ENCODE data around the gene BICD1. TPM values are rescaled to one million over a fixed set of nuclear protein-coding genes. Genes with fewer than 3 reads are reported as not detected.

The BICD1 gene
- total and polyA plus RNA-seq, 2 of the 13 experiments (the other 11 are each of a cell fraction or from before 2014, with no cell fraction given) = 4.5 to 5.2 TPM

DNA sequence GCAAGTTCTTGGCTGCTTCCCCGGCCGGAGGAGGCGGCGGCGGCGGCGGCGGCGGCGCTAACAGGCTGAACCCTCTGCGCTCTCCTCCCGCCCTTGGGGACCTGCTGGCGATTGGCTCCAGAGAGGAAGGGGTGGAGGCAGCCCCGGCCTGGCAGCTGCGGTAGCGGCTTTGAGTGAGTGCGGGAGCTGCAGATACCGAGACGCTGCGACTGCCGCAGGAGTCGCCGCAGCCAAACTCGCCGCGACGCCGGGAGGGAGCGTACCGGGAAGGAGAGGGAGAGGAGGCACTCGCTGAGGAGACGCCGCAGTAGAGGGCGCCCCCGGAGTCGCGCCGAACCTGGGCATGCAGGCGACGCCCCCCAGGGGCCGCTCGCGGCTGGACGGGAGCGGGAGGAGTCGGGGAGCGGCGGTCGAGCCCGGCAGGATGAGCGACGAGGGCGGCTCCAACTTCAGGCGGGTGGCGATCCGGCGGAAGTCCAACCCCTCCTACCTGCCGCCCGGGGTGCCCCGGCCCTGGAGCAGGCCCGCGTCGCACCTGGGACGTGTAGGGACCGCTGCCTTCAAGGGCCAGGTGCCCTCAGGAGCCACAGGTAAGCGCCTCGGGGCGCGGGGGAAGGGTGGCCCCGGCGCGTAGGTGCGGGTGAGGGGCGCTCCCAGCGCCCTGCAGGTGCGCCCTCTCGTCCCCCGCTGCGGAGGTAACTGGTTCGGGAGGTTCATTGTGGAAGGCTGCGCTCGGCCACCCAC lies 292.9 kb downstream of the BICD1 start, which contains the start of gene FGD4 (continued):
- TF ChIP-seq, protein P1, sequence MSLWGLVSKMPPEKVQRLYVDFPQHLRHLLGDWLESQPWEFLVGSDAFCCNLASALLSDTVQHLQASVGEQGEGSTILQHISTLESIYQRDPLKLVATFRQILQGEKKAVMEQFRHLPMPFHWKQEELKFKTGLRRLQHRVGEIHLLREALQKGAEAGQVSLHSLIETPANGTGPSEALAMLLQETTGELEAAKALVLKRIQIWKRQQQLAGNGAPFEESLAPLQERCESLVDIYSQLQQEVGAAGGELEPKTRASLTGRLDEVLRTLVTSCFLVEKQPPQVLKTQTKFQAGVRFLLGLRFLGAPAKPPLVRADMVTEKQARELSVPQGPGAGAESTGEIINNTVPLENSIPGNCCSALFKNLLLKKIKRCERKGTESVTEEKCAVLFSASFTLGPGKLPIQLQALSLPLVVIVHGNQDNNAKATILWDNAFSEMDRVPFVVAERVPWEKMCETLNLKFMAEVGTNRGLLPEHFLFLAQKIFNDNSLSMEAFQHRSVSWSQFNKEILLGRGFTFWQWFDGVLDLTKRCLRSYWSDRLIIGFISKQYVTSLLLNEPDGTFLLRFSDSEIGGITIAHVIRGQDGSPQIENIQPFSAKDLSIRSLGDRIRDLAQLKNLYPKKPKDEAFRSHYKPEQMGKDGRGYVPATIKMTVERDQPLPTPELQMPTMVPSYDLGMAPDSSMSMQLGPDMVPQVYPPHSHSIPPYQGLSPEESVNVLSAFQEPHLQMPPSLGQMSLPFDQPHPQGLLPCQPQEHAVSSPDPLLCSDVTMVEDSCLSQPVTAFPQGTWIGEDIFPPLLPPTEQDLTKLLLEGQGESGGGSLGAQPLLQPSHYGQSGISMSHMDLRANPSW (CRISPR knock-in tag; IDR thresholded peaks at IDR 0.05; ENCODE audit: borderline replicate concordance) = no peak
- TF ChIP-seq, protein P2, sequence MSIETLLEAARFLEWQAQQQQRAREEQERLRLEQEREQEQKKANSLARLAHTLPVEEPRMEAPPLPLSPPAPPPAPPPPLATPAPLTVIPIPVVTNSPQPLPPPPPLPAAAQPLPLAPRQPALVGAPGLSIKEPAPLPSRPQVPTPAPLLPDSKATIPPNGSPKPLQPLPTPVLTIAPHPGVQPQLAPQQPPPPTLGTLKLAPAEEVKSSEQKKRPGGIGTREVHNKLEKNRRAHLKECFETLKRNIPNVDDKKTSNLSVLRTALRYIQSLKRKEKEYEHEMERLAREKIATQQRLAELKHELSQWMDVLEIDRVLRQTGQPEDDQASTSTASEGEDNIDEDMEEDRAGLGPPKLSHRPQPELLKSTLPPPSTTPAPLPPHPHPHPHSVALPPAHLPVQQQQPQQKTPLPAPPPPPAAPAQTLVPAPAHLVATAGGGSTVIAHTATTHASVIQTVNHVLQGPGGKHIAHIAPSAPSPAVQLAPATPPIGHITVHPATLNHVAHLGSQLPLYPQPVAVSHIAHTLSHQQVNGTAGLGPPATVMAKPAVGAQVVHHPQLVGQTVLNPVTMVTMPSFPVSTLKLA (IDR thresholded peaks at IDR 0.05) = no peak
- TF ChIP-seq ZNF569 (CRISPR knock-in tag; IDR thresholded peaks at IDR 0.05; ENCODE audit: borderline replicate concordance) (no peak), ZBTB1 (CRISPR knock-in tag; IDR thresholded peaks at IDR 0.05; ENCODE audit: borderline replicate concordance) (no peak), ZNF644 (CRISPR knock-in tag; IDR thresholded peaks at IDR 0.05; ENCODE audit: low read depth) (no peak), MAF1 (CRISPR knock-in tag; IDR thresholded peaks at IDR 0.05; ENCODE audit: borderline replicate concordance) (no peak), ZBTB7B (CRISPR knock-in tag; IDR thresholded peaks at IDR 0.05) (peak; percentile 91), TBP (CRISPR knock-in tag; IDR thresholded peaks at IDR 0.05) (no peak), SRSF1 (optimal IDR thresholded peaks at IDR 0.05; ENCODE audit: low read depth, low read length) (peak; percentile 25), KAT8 (CRISPR knock-in tag; IDR thresholded peaks at IDR 0.05) (0 out of 2 replicates have a peak, but pooled peaks have one; percentile 36), MYC (CRISPR knock-in tag; IDR thresholded peaks at IDR 0.05; ENCODE audit: borderline replicate concordance) (no peak)
- TF ChIP-seq, protein P3, sequence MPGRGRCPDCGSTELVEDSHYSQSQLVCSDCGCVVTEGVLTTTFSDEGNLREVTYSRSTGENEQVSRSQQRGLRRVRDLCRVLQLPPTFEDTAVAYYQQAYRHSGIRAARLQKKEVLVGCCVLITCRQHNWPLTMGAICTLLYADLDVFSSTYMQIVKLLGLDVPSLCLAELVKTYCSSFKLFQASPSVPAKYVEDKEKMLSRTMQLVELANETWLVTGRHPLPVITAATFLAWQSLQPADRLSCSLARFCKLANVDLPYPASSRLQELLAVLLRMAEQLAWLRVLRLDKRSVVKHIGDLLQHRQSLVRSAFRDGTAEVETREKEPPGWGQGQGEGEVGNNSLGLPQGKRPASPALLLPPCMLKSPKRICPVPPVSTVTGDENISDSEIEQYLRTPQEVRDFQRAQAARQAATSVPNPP (CRISPR knock-in tag; IDR thresholded peaks at IDR 0.05) = no peak
- TF ChIP-seq, protein P4, sequence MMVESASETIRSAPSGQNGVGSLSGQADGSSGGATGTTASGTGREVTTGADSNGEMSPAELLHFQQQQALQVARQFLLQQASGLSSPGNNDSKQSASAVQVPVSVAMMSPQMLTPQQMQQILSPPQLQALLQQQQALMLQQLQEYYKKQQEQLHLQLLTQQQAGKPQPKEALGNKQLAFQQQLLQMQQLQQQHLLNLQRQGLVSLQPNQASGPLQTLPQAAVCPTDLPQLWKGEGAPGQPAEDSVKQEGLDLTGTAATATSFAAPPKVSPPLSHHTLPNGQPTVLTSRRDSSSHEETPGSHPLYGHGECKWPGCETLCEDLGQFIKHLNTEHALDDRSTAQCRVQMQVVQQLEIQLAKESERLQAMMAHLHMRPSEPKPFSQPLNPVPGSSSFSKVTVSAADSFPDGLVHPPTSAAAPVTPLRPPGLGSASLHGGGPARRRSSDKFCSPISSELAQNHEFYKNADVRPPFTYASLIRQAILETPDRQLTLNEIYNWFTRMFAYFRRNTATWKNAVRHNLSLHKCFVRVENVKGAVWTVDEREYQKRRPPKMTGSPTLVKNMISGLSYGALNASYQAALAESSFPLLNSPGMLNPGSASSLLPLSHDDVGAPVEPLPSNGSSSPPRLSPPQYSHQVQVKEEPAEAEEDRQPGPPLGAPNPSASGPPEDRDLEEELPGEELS (CRISPR knock-in tag; IDR thresholded peaks at IDR 0.05) = 0 out of 2 replicates have a peak, but pooled peaks have one; percentile 12
- TF ChIP-seq, protein P5, sequence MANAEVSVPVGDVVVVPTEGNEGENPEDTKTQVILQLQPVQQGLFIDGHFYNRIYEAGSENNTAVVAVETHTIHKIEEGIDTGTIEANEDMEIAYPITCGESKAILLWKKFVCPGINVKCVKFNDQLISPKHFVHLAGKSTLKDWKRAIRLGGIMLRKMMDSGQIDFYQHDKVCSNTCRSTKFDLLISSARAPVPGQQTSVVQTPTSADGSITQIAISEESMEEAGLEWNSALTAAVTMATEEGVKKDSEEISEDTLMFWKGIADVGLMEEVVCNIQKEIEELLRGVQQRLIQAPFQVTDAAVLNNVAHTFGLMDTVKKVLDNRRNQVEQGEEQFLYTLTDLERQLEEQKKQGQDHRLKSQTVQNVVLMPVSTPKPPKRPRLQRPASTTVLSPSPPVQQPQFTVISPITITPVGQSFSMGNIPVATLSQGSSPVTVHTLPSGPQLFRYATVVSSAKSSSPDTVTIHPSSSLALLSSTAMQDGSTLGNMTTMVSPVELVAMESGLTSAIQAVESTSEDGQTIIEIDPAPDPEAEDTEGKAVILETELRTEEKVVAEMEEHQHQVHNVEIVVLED (CRISPR knock-in tag; IDR thresholded peaks at IDR 0.05; ENCODE audit: borderline replicate concordance) = peak; percentile 51; the same call in 1 of the 2 replicates
- TF ChIP-seq, protein P6, sequence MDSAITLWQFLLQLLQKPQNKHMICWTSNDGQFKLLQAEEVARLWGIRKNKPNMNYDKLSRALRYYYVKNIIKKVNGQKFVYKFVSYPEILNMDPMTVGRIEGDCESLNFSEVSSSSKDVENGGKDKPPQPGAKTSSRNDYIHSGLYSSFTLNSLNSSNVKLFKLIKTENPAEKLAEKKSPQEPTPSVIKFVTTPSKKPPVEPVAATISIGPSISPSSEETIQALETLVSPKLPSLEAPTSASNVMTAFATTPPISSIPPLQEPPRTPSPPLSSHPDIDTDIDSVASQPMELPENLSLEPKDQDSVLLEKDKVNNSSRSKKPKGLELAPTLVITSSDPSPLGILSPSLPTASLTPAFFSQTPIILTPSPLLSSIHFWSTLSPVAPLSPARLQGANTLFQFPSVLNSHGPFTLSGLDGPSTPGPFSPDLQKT (CRISPR knock-in tag; IDR thresholded peaks at IDR 0.05; ENCODE audit: borderline replicate concordance) = no peak
- TF ChIP-seq, protein P7, sequence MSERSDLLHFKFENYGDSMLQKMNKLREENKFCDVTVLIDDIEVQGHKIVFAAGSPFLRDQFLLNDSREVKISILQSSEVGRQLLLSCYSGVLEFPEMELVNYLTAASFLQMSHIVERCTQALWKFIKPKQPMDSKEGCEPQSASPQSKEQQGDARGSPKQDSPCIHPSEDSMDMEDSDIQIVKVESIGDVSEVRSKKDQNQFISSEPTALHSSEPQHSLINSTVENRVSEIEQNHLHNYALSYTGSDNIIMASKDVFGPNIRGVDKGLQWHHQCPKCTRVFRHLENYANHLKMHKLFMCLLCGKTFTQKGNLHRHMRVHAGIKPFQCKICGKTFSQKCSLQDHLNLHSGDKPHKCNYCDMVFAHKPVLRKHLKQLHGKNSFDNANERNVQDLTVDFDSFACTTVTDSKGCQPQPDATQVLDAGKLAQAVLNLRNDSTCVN (CRISPR knock-in tag; IDR thresholded peaks at IDR 0.05; ENCODE audit: borderline replicate concordance) = no peak

Measured in HepG2 (cell line).